ENCODE measurements around the gene GPHN. TPM values are rescaled to one million over a fixed set of nuclear protein-coding genes. Genes with fewer than 3 reads are reported as not detected.

Gene GPHN
- total and polyA plus RNA-seq, 10 of the 15 experiments (the other 5 are each of a cell fraction or from before 2014, with no cell fraction given): 22.3 to 48.8 (median 33.1) TPM

DNA sequence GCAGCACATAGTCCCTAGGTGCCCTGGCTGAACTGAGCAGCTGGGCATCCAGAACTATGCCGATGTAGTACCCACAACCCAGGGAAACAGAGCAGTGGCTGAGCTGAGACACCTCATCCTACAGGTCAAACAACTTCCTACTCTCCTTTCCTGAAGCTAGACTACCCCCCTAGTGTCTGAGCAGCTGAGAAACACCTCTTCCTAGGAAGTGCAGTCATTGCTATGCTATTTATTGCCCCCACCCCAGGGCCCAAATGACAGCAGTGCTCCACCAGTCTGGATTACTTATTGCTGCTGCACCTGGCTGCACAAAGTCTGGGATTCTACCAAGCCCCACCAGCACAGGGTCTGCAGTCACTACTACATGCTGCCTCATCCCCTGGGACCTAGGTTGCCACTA lies 664.6 kb downstream of the GPHN start:
- no TSS peak for BruUV-seq (replicated peaks)
- in situ Hi-C loops (cut with MboI): no loop called here

More for the DNA sequence above, 664.6 kb downstream of the GPHN start:
- intact Hi-C loops (cut with micrococcal nuclease; ENCODE audit: unreplicated experiment): no loop called here
- FAIRE-seq (peak; percentile 23), ATAC-seq (no peak), DNase-seq (ENCODE audit: low read depth, low spot score) (no peak)
- ChIA-PET RAD21 (ENCODE audit: unreplicated experiment) (no interaction called here), SMC1A (ENCODE audit: uncharacterized antibody, unreplicated experiment) (no interaction called here), POLR2A (no interaction called here), CTCF (no interaction called here)
- no peaks in the 10 kb centered on the region for H4K20me1 ChIP-seq (ENCODE audit: control insufficient read depth, insufficient read depth)
- no peaks in the 10 kb centered on the region for H3K79me2 ChIP-seq (ENCODE audit: control insufficient read depth, insufficient read depth, low read length)
- H3K4me2 ChIP-seq (ENCODE audit: control insufficient read depth, insufficient read depth): no peak overlapping the region
- no peak overlapping the region for H3K4me3 ChIP-seq
- H3K9me3 ChIP-seq (replicated peaks; ENCODE audit: control insufficient read depth, insufficient read depth, low read length): peaks cover 2% of the 10 kb centered on the region; the same call in 2 of the 3 replicates
- no peak overlapping the region for H3K27ac ChIP-seq (ENCODE audit: control insufficient read depth, insufficient read depth)
- no peaks in the 10 kb centered on the region for H3K4me1 ChIP-seq (ENCODE audit: control insufficient read depth, insufficient read depth, low read length)
- WGBS (ENCODE audit: insufficient coverage, insufficient replicate concordance, low lambda C conversion rate, missing lambda C conversion rate): 100% methylated on average over 1 of the region's 1 CpG
- TF ChIP-seq BCLAF1 (IDR thresholded peaks at IDR 0.05) (no peak), ZNF384 (IDR thresholded peaks at IDR 0.05; ENCODE audit: borderline replicate concordance, low read depth, low read length) (no peak), CHD4 (IDR thresholded peaks at IDR 0.05) (no peak), POLR2AphosphoS5 (IDR thresholded peaks at IDR 0.05; ENCODE audit: low read length) (no peak), CEBPB (IDR thresholded peaks at IDR 0.05; ENCODE audit: borderline replicate concordance in 1 of 2, low read depth in 2 of 2, low read length in 2 of 2) (no peak), BACH1 (IDR thresholded peaks at IDR 0.05; ENCODE audit: borderline replicate concordance) (no peak), ETV6 (conservative IDR thresholded peaks at IDR 0.05 in 1 of 2, IDR thresholded peaks at IDR 0.05 in 1 of 2; ENCODE audit: borderline replicate concordance in 1 of 2, low read depth in 1 of 2) (no peak), ZNF592 (IDR thresholded peaks at IDR 0.05) (no peak), SREBF2 (IDR thresholded peaks at IDR 0.05; ENCODE audit: low read length) (no peak), RFX5 (IDR thresholded peaks at IDR 0.05; ENCODE audit: low read depth, low read length) (no peak), SP1 (IDR thresholded peaks at IDR 0.05; ENCODE audit: low read depth, low read length) (no peak), ZBTB33 (IDR thresholded peaks at IDR 0.05) (no peak)
- no peaks in the 10 kb centered on the region for H3K27me3 ChIP-seq (replicated peaks in 1 of 2; ENCODE audit: control insufficient read depth in 2 of 2, insufficient read depth in 2 of 2, low read length in 1 of 2)
- H3K36me3 ChIP-seq (ENCODE audit: control insufficient read depth in 2 of 2, insufficient read depth in 2 of 2, low read length in 1 of 2): no peaks in the 10 kb centered on the region; a peak in 1 of 4 replicates
- no peak overlapping the region for H2AFZ ChIP-seq (ENCODE audit: control insufficient read depth, low read depth, low read length)
- no peak overlapping the region for H3K9ac ChIP-seq (ENCODE audit: control insufficient read depth, insufficient read depth, low read length)
